ENCODE results near the gene BMS1. TPM values are rescaled to one million over a fixed set of nuclear protein-coding genes. Genes with fewer than 3 reads are reported as not detected.
"Not testable (repeated sequence)": the region's sequence is repeated elsewhere in the genome, so short reads cannot be mapped to it uniquely, and the experiment has no call there.

BMS1 gene
- 10 to 100 TPM in 1 of 2 donors, 1 to 10 TPM in 1; 8.8 to 18.7 TPM for total RNA-seq

- DNase-seq (ENCODE audit: low spot score) (peak; percentile 51), ATAC-seq (ENCODE audit: insufficient number of reproducible peaks, low FRiP score, low read depth) (peak; percentile 89)
- Histone ChIP-seq H3K9me3 (no peaks in the 10 kb centered on the region), H3K36me3 (peaks cover 17% of the 10 kb centered on the region), H3K4me3 (peak within 1 kb of the TSS; percentile 91), H3K27me3 (replicated peaks; ENCODE audit: insufficient read depth) (no peaks in the 10 kb centered on the region), H3K4me1 (ENCODE audit: control insufficient read depth in 1 of 2, low read depth in 2 of 2) (peaks cover 3 to 17% of the 10 kb centered on the region in 2 donors), H3K27ac (peak within 1 kb of the TSS; percentile 86 to 94)
- TF ChIP-seq, protein P1, sequence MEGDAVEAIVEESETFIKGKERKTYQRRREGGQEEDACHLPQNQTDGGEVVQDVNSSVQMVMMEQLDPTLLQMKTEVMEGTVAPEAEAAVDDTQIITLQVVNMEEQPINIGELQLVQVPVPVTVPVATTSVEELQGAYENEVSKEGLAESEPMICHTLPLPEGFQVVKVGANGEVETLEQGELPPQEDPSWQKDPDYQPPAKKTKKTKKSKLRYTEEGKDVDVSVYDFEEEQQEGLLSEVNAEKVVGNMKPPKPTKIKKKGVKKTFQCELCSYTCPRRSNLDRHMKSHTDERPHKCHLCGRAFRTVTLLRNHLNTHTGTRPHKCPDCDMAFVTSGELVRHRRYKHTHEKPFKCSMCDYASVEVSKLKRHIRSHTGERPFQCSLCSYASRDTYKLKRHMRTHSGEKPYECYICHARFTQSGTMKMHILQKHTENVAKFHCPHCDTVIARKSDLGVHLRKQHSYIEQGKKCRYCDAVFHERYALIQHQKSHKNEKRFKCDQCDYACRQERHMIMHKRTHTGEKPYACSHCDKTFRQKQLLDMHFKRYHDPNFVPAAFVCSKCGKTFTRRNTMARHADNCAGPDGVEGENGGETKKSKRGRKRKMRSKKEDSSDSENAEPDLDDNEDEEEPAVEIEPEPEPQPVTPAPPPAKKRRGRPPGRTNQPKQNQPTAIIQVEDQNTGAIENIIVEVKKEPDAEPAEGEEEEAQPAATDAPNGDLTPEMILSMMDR (IDR thresholded peaks at IDR 0.05), result no peak
Observed at GRCh38 chr10:42782446-42783180, at the start of gene BMS1. BMS1 (plus strand) TSS chr10:42782795; CDS start chr10:42784395, 1,600 bp downstream.

GRCh38 chr10:42734536-42734935 is 48.1 kb upstream of the BMS1 start:
- TF ChIP-seq, protein P1 (IDR thresholded peaks at IDR 0.05), result no peak
- Histone ChIP-seq H3K27ac (no peak overlapping the region), H3K4me1 (ENCODE audit: control insufficient read depth in 1 of 2, low read depth in 2 of 2) (no peaks in the 10 kb centered on the region), H3K4me3 (no peak overlapping the region), H3K9me3 (no peaks in the 10 kb centered on the region), H3K36me3 (no peaks in the 10 kb centered on the region), H3K27me3 (replicated peaks; ENCODE audit: insufficient read depth) (no peaks in the 10 kb centered on the region)
- ATAC-seq (ENCODE audit: insufficient number of reproducible peaks, low FRiP score, low read depth), result no peak
- DNase-seq (ENCODE audit: low spot score), result no peak

DNA sequence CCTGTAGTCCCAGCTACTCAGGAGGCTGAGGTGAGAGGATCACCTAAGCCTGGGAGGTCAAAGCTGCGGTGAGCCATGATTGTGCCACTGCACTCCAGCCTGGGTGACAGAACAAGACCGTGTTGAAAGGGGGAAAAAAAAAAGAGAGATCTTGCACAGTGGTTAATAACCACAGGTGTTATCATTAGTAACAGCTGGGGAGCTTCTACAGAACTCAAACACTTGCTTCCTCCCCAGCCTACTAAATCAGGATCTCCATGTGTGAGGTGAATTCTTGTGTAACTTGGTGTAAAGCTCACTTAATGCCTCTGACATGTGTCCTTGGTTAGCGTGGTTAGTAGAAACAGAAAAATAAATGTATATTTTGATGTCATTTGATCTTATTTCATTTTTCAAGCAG is 43.9 kb upstream of the BMS1 start:
- Histone ChIP-seq H3K27me3 (replicated peaks; ENCODE audit: insufficient read depth) (no peaks in the 10 kb centered on the region), H3K4me3 (no peak overlapping the region), H3K36me3 (no peaks in the 10 kb centered on the region), H3K9me3 (peaks cover 4% of the 10 kb centered on the region), H3K27ac (no peak overlapping the region), H3K4me1 (ENCODE audit: control insufficient read depth in 1 of 2, low read depth in 2 of 2) (no peaks in the 10 kb centered on the region)
- DNase-seq (ENCODE audit: low spot score) (no peak), ATAC-seq (ENCODE audit: insufficient number of reproducible peaks, low FRiP score, low read depth) (no peak)
- TF ChIP-seq, protein P1 (IDR thresholded peaks at IDR 0.05), result no peak

DNA sequence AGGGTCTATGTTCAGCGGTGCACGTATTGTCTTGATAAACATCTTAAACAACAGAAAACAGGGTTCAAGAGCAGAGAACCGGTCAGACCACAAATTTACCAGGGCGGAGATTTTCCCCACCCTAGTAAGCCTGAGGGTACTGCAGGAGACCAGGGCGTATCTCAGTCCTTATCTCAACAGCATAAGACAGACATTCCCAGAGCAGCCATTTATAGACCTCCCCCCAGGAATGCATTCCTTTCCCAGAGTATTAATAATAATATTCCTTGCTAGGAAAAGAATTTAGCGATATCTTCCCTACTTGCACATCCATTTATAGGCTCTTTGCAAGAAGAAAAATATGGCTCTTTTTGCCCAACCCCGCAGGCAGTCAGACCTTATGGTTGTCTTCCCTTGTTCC is 41.1 kb upstream of the BMS1 start:
- not testable (repeated sequence) for ATAC-seq (ENCODE audit: insufficient number of reproducible peaks, low FRiP score, low read depth); H3K27me3 ChIP-seq (replicated peaks; ENCODE audit: insufficient read depth); H3K27ac ChIP-seq; H3K4me3 ChIP-seq; DNase-seq (ENCODE audit: low spot score); H3K36me3 ChIP-seq; H3K9me3 ChIP-seq; H3K4me1 ChIP-seq (ENCODE audit: control insufficient read depth in 1 of 2, low read depth in 2 of 2)

DNA sequence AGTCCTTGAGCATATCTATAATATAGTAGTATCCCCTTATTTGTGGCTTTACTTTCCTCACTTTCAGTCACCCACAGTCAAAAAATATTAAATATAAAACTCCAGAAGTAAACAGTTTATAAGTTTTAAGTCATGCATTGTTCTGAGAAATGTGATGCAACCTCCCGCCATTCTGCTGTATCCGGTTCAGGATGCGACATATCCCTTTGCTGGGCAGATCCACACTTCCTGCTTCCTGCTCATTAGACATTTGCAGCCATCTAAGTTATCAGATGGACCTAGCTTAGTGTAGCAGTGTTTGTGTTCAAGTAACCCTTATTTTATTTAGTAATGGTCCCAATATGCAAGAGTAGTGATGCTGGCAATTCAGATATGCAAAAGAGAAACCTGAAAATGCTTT is 38.9 kb upstream of the BMS1 start:
- no peak overlapping the region for H3K4me3 ChIP-seq
- no peak for DNase-seq (ENCODE audit: low spot score)
- H3K4me1 ChIP-seq (ENCODE audit: control insufficient read depth in 1 of 2, low read depth in 2 of 2), result no peaks in the 10 kb centered on the region
- ATAC-seq (ENCODE audit: insufficient number of reproducible peaks, low FRiP score, low read depth), result no peak
- no peaks in the 10 kb centered on the region for H3K27me3 ChIP-seq (replicated peaks; ENCODE audit: insufficient read depth)
- H3K9me3 ChIP-seq, result peaks cover 4% of the 10 kb centered on the region
- no peak overlapping the region for H3K27ac ChIP-seq
- H3K36me3 ChIP-seq, result no peaks in the 10 kb centered on the region
- TF ChIP-seq, protein P1 (IDR thresholded peaks at IDR 0.05), result no peak

All from thoracic aorta (tissue), 2 donors.